Measurements from ENCODE around the gene MED1.

Gene MED1

GRCh38 chr17:39400547-39401411 lies 50.3 kb downstream of the MED1 start (continued):
- TF ChIP-seq SP2 (tag by site-specific recombination; IDR thresholded peaks at IDR 0.05) (0 out of 2 replicates have a peak, but pooled peaks have one; percentile 39), EGR2 (tag by site-specific recombination; IDR thresholded peaks at IDR 0.05; ENCODE audit: low read depth) (peak; percentile 43; the same call in 1 of the 2 replicates), ZNF18 (tag by site-specific recombination; IDR thresholded peaks at IDR 0.05) (no peak), ZNF600 (tag by site-specific recombination; IDR thresholded peaks at IDR 0.05) (peak; percentile 80), KLF1 (tag by site-specific recombination; IDR thresholded peaks at IDR 0.05) (peak; percentile 68), ZNF510 (tag by site-specific recombination; IDR thresholded peaks at IDR 0.05; ENCODE audit: insufficient replicate concordance) (no peak), ZBTB10 (tag by site-specific recombination; IDR thresholded peaks at IDR 0.05) (peak; percentile 21)

GRCh38 chr17:39399791-39400190 lies 51.3 kb downstream of the MED1 start:
- ChIA-PET POLR2A (interaction anchor here (1.4 to 3.7 kb wide), 4 partner anchors 51 to 200 kb away, joined by 4 to 20 read pairs (median 12); partner anchors contain the start of genes CDK12, MED1 and RPL19), CTCF (interaction anchor here (0.6 to 2.2 kb wide), 6 partner anchors 137 to 222 kb away, joined by 3 to 6 read pairs (median 5); no protein-coding TSS in a partner anchor)
- H3K27ac ChIP-seq (ENCODE audit: extremely low read depth, low read depth, low read length) = no peak overlapping the region
- peaks cover 17% of the 10 kb centered on the region; the same call in 1 of the 2 replicates for H3K4me1 ChIP-seq (ENCODE audit: control insufficient read depth, insufficient read depth, low read length)
- no peaks in the 10 kb centered on the region for H3K9me3 ChIP-seq (ENCODE audit: control insufficient read depth, insufficient read depth, low read depth, low read length)
- H3K36me3 ChIP-seq (ENCODE audit: control insufficient read depth in 2 of 2, insufficient read depth in 1 of 2, low read length in 2 of 2) = peaks cover under 1 to 6% of the 10 kb centered on the region in 2 experiments
- TF ChIP-seq ZNF302 (tag by site-specific recombination; IDR thresholded peaks at IDR 0.05; ENCODE audit: low read depth) (no peak), ZNF404 (tag by site-specific recombination; IDR thresholded peaks at IDR 0.05) (no peak), KLF17 (tag by site-specific recombination; IDR thresholded peaks at IDR 0.05) (no peak), ZNF121 (tag by site-specific recombination; IDR thresholded peaks at IDR 0.05) (no peak), BCL11A (tag by site-specific recombination; IDR thresholded peaks at IDR 0.05; ENCODE audit: low read depth) (no peak), AEBP2 (tag by site-specific recombination; IDR thresholded peaks at IDR 0.05; ENCODE audit: borderline replicate concordance) (no peak), ZNF530 (tag by site-specific recombination; IDR thresholded peaks at IDR 0.05; ENCODE audit: low read depth) (no peak)
- H3K4me3 ChIP-seq (ENCODE audit: low read depth, low read length) = peak overlapping the region; percentile 99

GRCh38 chr17:39393736-39394135 lies 57.3 kb downstream of the MED1 start:
- ChIA-PET POLR2A (interaction anchor here (0.5 kb wide), 1 partner anchor 56 kb away, joined by 5 read pairs; no protein-coding TSS in a partner anchor), CTCF (interaction anchor here (0.6 to 1.1 kb wide), 9 partner anchors 12 to 228 kb away, joined by 3 to 5 read pairs (median 4); no protein-coding TSS in a partner anchor)
- Histone ChIP-seq H3K27ac (ENCODE audit: extremely low read depth, low read depth, low read length) (no peak overlapping the region), H3K4me3 (ENCODE audit: low read depth, low read length) (no peak overlapping the region), H3K9me3 (ENCODE audit: control insufficient read depth, insufficient read depth, low read depth, low read length) (no peaks in the 10 kb centered on the region), H3K4me1 (ENCODE audit: control insufficient read depth, insufficient read depth, low read length) (no peaks in the 10 kb centered on the region), H3K36me3 (ENCODE audit: control insufficient read depth in 2 of 2, insufficient read depth in 1 of 2, low read length in 2 of 2) (peaks cover 0 to 14% of the 10 kb centered on the region in 2 experiments; a peak in 1 of 3 replicates)
- TF ChIP-seq ZFP41 (tag by site-specific recombination; IDR thresholded peaks at IDR 0.05; ENCODE audit: borderline replicate concordance) (no peak), ZNF324 (tag by site-specific recombination; IDR thresholded peaks at IDR 0.05) (no peak), ZNF394 (tag by site-specific recombination; IDR thresholded peaks at IDR 0.05; ENCODE audit: borderline replicate concordance) (no peak), HOXC10 (CRISPR knock-in tag; IDR thresholded peaks at IDR 0.05) (no peak), ZNF398 (tag by site-specific recombination; IDR thresholded peaks at IDR 0.05) (no peak), SP3 (tag by site-specific recombination; IDR thresholded peaks at IDR 0.05) (no peak), ZSCAN18 (tag by site-specific recombination; IDR thresholded peaks at IDR 0.05) (no peak)

Data from HEK293 (cell line).